GM23338 (cell line): ENCODE data around the gene ACSM2A. TPM values are rescaled to one million over a fixed set of nuclear protein-coding genes. Genes with fewer than 3 reads are reported as not detected.

Experiments used
- ATAC-seq: fragments of 200-7000 bp; cut with Tn5 transposase; 3 replicates; pipeline ENCODE4 v1.9.1; 2020
- DNase-seq: peaks from one replicate; pipeline ENCODE4 v3.0.0-alpha.2; 2015; ENCODE audit warnings: low spot score
- H2AFZ ChIP-seq: fragments of 200-600 bp; sonication (generic); 2 replicates; pipeline ENCODE4 v1.8.0; 2016; ENCODE audit warnings: antibody characterized with exemption, mild to moderate bottlenecking, moderate library complexity
- H3F3A ChIP-seq: fragments of 200-600 bp; sonication (generic); replicated peaks from 2 replicates; pipeline ENCODE4 v1.8.0; 2017; ENCODE audit warnings: antibody characterized with exemption, mixed run types, low read depth
- H3K27ac ChIP-seq: fragments of 200-600 bp; sonication (generic); 2 replicates; pipeline ENCODE4 v1.6.1; 2016; ENCODE audit warnings: low read depth
- H3K27me3 ChIP-seq: fragments of 200-600 bp; sonication (generic); 2 replicates; pipeline ENCODE4 v1.8.0; 2016; ENCODE audit warnings: mild to moderate bottlenecking, mixed run types, moderate library complexity; ENCODE audit not compliant: insufficient read depth
- H3K36me3 ChIP-seq: fragments of 200-600 bp; sonication (generic); 2 replicates; pipeline ENCODE4 v1.8.0; 2016; ENCODE audit warnings: mild to moderate bottlenecking; ENCODE audit not compliant: insufficient read depth
- H3K4me1 ChIP-seq: fragments of 200-600 bp; sonication (generic); 2 replicates; pipeline ENCODE4 v1.8.0; 2016; ENCODE audit warnings: mild to moderate bottlenecking, moderate library complexity; ENCODE audit not compliant: insufficient read depth
- H3K4me2 ChIP-seq: fragments of 200-600 bp; sonication (generic); 2 replicates; pipeline ENCODE4 v1.7.1; 2017; ENCODE audit warnings: mixed run types
- H3K4me3 ChIP-seq: fragments of 200-600 bp; sonication (generic); 2 replicates; pipeline ENCODE4 v1.6.1; 2016; ENCODE audit warnings: mixed run types
- H3K79me2 ChIP-seq: fragments of 200-600 bp; sonication (generic); replicated peaks from 2 replicates; pipeline ENCODE4 v1.8.0; 2017; ENCODE audit warnings: mild to moderate bottlenecking; ENCODE audit not compliant: insufficient read depth
- H3K9me2 ChIP-seq: fragments of 200-600 bp; sonication (generic); 2 replicates; pipeline ENCODE4 v1.8.0; 2017; ENCODE audit not compliant: insufficient read depth
- H4K20me1 ChIP-seq: fragments of 200-600 bp; sonication (generic); replicated peaks from 2 replicates; pipeline ENCODE4 v1.8.0; 2017; ENCODE audit warnings: mild to moderate bottlenecking; ENCODE audit not compliant: insufficient read depth
- H3K27ac Mint-ChIP-seq: 2 replicates; pipeline ENCODE4 v1.8.0; 2020; ENCODE audit warnings: inconsistent platforms, mild to moderate bottlenecking, moderate library complexity, mixed read lengths
- H3K27me3 Mint-ChIP-seq: 3 replicates; pipeline ENCODE4 v1.8.0; 2022; ENCODE audit warnings: low read depth, mild to moderate bottlenecking, moderate library complexity, mixed read lengths, inconsistent platforms; ENCODE audit not compliant: insufficient read depth, poor library complexity
- H3K36me3 Mint-ChIP-seq: 3 replicates; pipeline ENCODE4 v1.8.0; 2021; ENCODE audit warnings: low read depth, mild to moderate bottlenecking, inconsistent platforms, moderate library complexity, mixed read lengths
- H3K4me1 Mint-ChIP-seq: 3 replicates; pipeline ENCODE4 v1.8.0; 2020; ENCODE audit warnings: mild to moderate bottlenecking, inconsistent platforms, mixed read lengths
- H3K4me3 Mint-ChIP-seq: 3 replicates; pipeline ENCODE4 v1.8.0; 2021; ENCODE audit warnings: moderate library complexity, mild to moderate bottlenecking, inconsistent platforms, mixed read lengths
- H3K9me3 Mint-ChIP-seq: 3 replicates; pipeline ENCODE4 v1.8.0; 2020; ENCODE audit warnings: moderate library complexity, mild to moderate bottlenecking, inconsistent platforms, mixed read lengths
- CREB1 ChIP-seq: fragments of 250-450 bp; sonication (Bioruptor Pico); IDR thresholded peaks from 2 replicates; pipeline ENCODE4 v1.5.0; 2020; ENCODE audit warnings: low read depth, mild to moderate bottlenecking, moderate library complexity
- CTCF ChIP-seq, 2 experiments: fragments of 200-600 bp in 1 of 2; sonication (generic) in 1 of 2; conservative IDR thresholded peaks; 2 replicates each; pipeline versions ENCODE4 v1.5.1 to v1.6.1; 2016 to 2017; ENCODE audit warnings: antibody characterized with exemption in 2 of 2, low read depth in 2 of 2, mild to moderate bottlenecking in 2 of 2, moderate library complexity in 1 of 2
- EZH2 ChIP-seq: fragments of 200-600 bp; sonication (generic); IDR thresholded peaks from one replicate; pipeline ENCODE4 v1.8.0; 2017; ENCODE audit warnings: antibody characterized with exemption, mild to moderate bottlenecking, low read depth; ENCODE audit not compliant: unreplicated experiment
- EZH2phosphoT487 ChIP-seq: fragments of 200-600 bp; sonication (generic); IDR thresholded peaks from one replicate; pipeline ENCODE4 v1.8.1; 2018; ENCODE audit warnings: antibody characterized with exemption; ENCODE audit not compliant: unreplicated experiment
- NANOG ChIP-seq: IDR thresholded peaks from 2 replicates; pipeline ENCODE4 v1.6.1; 2016; ENCODE audit warnings: antibody characterized with exemption, borderline replicate concordance
- REST ChIP-seq: IDR thresholded peaks from one replicate; pipeline ENCODE4 v1.6.1; 2018; ENCODE audit warnings: antibody characterized with exemption; ENCODE audit not compliant: unreplicated experiment
- ZNF462 ChIP-seq: fragments of 250-450 bp; sonication (Bioruptor Pico); IDR thresholded peaks from 2 replicates; pipeline ENCODE4 v1.5.0; 2020; ENCODE audit warnings: mild to moderate bottlenecking, moderate library complexity
- polyA plus RNA-seq: library from polyadenylated mRNA; unstranded; fragments of >200 nt; fragmentation: Nextera tagmentation; extraction: Ambion mirVana; gene quantifications from 2 replicates; pipeline ENCODE4 v1.2.1, GENCODE V29; 2016
- total RNA-seq: library from RNA; depleted of rRNA; stranded (reverse); fragments of >200 nt; shearing (Covaris generic); gene quantifications from 2 replicates; pipeline ENCODE4 v1.2.3, GENCODE V29; 2014

The ACSM2A gene
- total and polyA plus RNA-seq, 2 experiments from 2014 or later: not detected

GRCh38 chr16:20517149-20517548 lies 65.8 kb downstream of the ACSM2A start:
- Mint-ChIP-seq H3K4me3 (no peak overlapping the region), H3K36me3 (no peaks in the 10 kb centered on the region), H3K27ac (no peak overlapping the region), H3K9me3 (peaks cover 42% of the 10 kb centered on the region), H3K27me3 (peaks cover 3% of the 10 kb centered on the region), H3K4me1 (no peaks in the 10 kb centered on the region)
- no peak overlapping the region for H2AFZ ChIP-seq
- no peaks in the 10 kb centered on the region for H3F3A ChIP-seq
- H3K79me2 ChIP-seq: no peaks in the 10 kb centered on the region
- no peaks in the 10 kb centered on the region for H3K36me3 ChIP-seq
- H3K9me2 ChIP-seq: peaks cover 26% of the 10 kb centered on the region
- DNase-seq: no peak
- H4K20me1 ChIP-seq: no peaks in the 10 kb centered on the region
- no peak overlapping the region for H3K4me2 ChIP-seq
- no peak overlapping the region for H3K27ac ChIP-seq
- TF ChIP-seq CTCF (conservative IDR thresholded peaks at IDR 0.05; ENCODE audit: low read depth in 2 of 2) (no peak), EZH2 (no peak), CREB1 (CRISPR knock-in tag) (no peak), REST (no peak), EZH2phosphoT487 (no peak), NANOG (no peak), ZNF462 (CRISPR knock-in tag) (no peak)
- H3K4me3 ChIP-seq: no peak overlapping the region
- H3K4me1 ChIP-seq: no peaks in the 10 kb centered on the region
- ATAC-seq: no peak
- H3K27me3 ChIP-seq: no peaks in the 10 kb centered on the region
